ENCODE measurements around the gene PLEKHA7.
A peak's percentile ranks its signal among the peaks of the same experiment; 100 is the strongest.

PLEKHA7 gene

GRCh38 chr11:16863389-16863788, 150.8 kb downstream of the PLEKHA7 start:
- no peak overlapping the region for H3K27ac ChIP-seq
- TF ChIP-seq CTCF (conservative IDR thresholded peaks at IDR 0.05): no peak

GRCh38 chr11:16862726-16863125, 151.5 kb downstream of the PLEKHA7 start:
- H3K27ac ChIP-seq: peak overlapping the region; percentile 83; the same call in 1 of the 2 replicates
- TF ChIP-seq CTCF (conservative IDR thresholded peaks at IDR 0.05): no peak

GRCh38 chr11:16861862-16862261, 152.4 kb downstream of the PLEKHA7 start:
- no peak for TF ChIP-seq CTCF (conservative IDR thresholded peaks at IDR 0.05)
- peak overlapping the region; percentile 83 for H3K27ac ChIP-seq

GRCh38 chr11:16860617-16861016, 153.6 kb downstream of the PLEKHA7 start:
- peak overlapping the region; percentile 83 for H3K27ac ChIP-seq
- no peak for TF ChIP-seq CTCF (conservative IDR thresholded peaks at IDR 0.05)

- no peak for TF ChIP-seq CTCF (conservative IDR thresholded peaks at IDR 0.05)
- H3K27ac ChIP-seq: peak overlapping the region; percentile 83
These were observed 154.6 kb downstream of the PLEKHA7 start for GRCh38 chr11:16859651-16860050.

- no peak overlapping the region for H3K27ac ChIP-seq
- no peak for TF ChIP-seq CTCF (conservative IDR thresholded peaks at IDR 0.05)
These were observed 157.0 kb downstream of the PLEKHA7 start for GRCh38 chr11:16857186-16857585.

- no peak for TF ChIP-seq CTCF (conservative IDR thresholded peaks at IDR 0.05)
- no peak overlapping the region for H3K27ac ChIP-seq
These were observed 158.2 kb downstream of the PLEKHA7 start for GRCh38 chr11:16856022-16856471.
